ENCODE measurements around the gene SLC12A7. TPM values are rescaled to one million over a fixed set of nuclear protein-coding genes. Genes with fewer than 3 reads are reported as not detected.

SLC12A7 gene
- total RNA-seq, 1 experiment from 2014 or later: 207 TPM

GRCh38 chr5:1007681-1008450, 104.0 kb downstream of the SLC12A7 start:
- ChIA-PET CTCF (interaction anchor here (0.6 to 1.4 kb wide), 4 partner anchors 9 to 91 kb away, joined by 3 to 6 read pairs (median 3); no protein-coding TSS in a partner anchor), POLR2A (ENCODE audit: unreplicated experiment) (no interaction called here)
- intact Hi-C loops (cut with micrococcal nuclease; ENCODE audit: unreplicated experiment): no loop called here
- H3K36me3 ChIP-seq (ENCODE audit: low read depth): no peaks in the 10 kb centered on the region
- H3K9me3 ChIP-seq (ENCODE audit: insufficient read depth, low read depth): no peaks in the 10 kb centered on the region
- peaks cover 3% of the 10 kb centered on the region; the same call in 1 of the 2 replicates for H3K4me1 ChIP-seq (replicated peaks; ENCODE audit: insufficient read depth)
- no peak overlapping the region for H3K4me3 ChIP-seq
- H3K79me2 ChIP-seq (ENCODE audit: low read depth): no peaks in the 10 kb centered on the region
- no TSS peak for BruUV-seq (replicated peaks)
- no peak overlapping the region for H3K27ac ChIP-seq
- TF ChIP-seq, protein P1, sequence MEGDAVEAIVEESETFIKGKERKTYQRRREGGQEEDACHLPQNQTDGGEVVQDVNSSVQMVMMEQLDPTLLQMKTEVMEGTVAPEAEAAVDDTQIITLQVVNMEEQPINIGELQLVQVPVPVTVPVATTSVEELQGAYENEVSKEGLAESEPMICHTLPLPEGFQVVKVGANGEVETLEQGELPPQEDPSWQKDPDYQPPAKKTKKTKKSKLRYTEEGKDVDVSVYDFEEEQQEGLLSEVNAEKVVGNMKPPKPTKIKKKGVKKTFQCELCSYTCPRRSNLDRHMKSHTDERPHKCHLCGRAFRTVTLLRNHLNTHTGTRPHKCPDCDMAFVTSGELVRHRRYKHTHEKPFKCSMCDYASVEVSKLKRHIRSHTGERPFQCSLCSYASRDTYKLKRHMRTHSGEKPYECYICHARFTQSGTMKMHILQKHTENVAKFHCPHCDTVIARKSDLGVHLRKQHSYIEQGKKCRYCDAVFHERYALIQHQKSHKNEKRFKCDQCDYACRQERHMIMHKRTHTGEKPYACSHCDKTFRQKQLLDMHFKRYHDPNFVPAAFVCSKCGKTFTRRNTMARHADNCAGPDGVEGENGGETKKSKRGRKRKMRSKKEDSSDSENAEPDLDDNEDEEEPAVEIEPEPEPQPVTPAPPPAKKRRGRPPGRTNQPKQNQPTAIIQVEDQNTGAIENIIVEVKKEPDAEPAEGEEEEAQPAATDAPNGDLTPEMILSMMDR (conservative IDR thresholded peaks at IDR 0.05): no peak
- TF ChIP-seq EZH2 (IDR thresholded peaks at IDR 0.05; ENCODE audit: low read depth): no peak
- no peak overlapping the region for H2AFZ ChIP-seq
- peaks cover 10% of the 10 kb centered on the region; the same call in 1 of the 2 replicates for H3F3A ChIP-seq (ENCODE audit: insufficient read depth, low read depth)
- H4K20me1 ChIP-seq (ENCODE audit: insufficient read depth): no peaks in the 10 kb centered on the region
- no peaks in the 10 kb centered on the region for H3K9me2 ChIP-seq (ENCODE audit: insufficient read depth)
- no peak overlapping the region for H3K4me2 ChIP-seq
- H3K27me3 ChIP-seq (ENCODE audit: insufficient read depth, low read depth): peaks cover 79% of the 10 kb centered on the region
- DNase-seq: peak in 1 of 2 experiments; percentile 3

DNA sequence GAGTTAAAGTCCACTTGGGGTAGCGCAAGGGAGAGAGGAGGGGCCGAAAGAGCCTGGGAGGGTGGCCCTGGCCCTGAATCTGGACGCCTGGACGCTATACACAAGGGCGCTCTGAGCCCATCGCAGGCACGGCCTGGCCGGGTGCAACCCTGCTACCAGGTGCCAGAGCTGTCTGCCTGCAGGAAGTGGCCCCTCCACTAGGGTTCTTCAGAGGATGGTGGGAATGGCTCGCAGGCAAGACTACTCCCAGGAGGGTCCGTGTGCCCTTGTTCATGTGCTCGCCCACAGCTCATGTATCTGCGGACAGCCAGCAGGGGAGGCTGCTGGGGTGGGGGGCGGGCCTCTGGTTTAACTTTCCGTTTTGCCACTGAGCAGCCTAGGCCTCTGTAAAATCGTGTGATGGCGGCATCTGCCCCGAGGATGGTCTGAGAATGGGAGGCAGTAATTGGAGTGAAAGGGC, 104.6 kb downstream of the SLC12A7 start:
- H2AFZ ChIP-seq: no peak overlapping the region
- H3K36me3 ChIP-seq (ENCODE audit: low read depth): no peaks in the 10 kb centered on the region
- intact Hi-C loops (cut with micrococcal nuclease; ENCODE audit: unreplicated experiment): no loop called here
- peaks cover 74% of the 10 kb centered on the region for H3K27me3 ChIP-seq (ENCODE audit: insufficient read depth, low read depth)
- H3K9me3 ChIP-seq (ENCODE audit: insufficient read depth, low read depth): no peaks in the 10 kb centered on the region
- no TSS peak for BruUV-seq (replicated peaks)
- DNase-seq: peak in 1 of 2 experiments; percentile 6
- no peak overlapping the region for H3K4me3 ChIP-seq
- H3K4me1 ChIP-seq (replicated peaks; ENCODE audit: insufficient read depth): peaks cover 4% of the 10 kb centered on the region; the same call in 1 of the 2 replicates
- ChIA-PET CTCF (interaction anchor here (0.6 to 1.4 kb wide), 4 partner anchors 10 to 172 kb away, joined by 3 to 6 read pairs (median 4); no protein-coding TSS in a partner anchor), POLR2A (ENCODE audit: unreplicated experiment) (no interaction called here)
- no peaks in the 10 kb centered on the region for H3K79me2 ChIP-seq (ENCODE audit: low read depth)
- no peaks in the 10 kb centered on the region for H4K20me1 ChIP-seq (ENCODE audit: insufficient read depth)
- H3K9me2 ChIP-seq (ENCODE audit: insufficient read depth): no peaks in the 10 kb centered on the region
- peaks cover 16% of the 10 kb centered on the region; the same call in 1 of the 2 replicates for H3F3A ChIP-seq (ENCODE audit: insufficient read depth, low read depth)
- no peak overlapping the region for H3K27ac ChIP-seq
- no peak overlapping the region for H3K4me2 ChIP-seq
- TF ChIP-seq EZH2 (IDR thresholded peaks at IDR 0.05; ENCODE audit: low read depth): no peak
- TF ChIP-seq, protein P1 (conservative IDR thresholded peaks at IDR 0.05): no peak

- BruUV-seq (replicated peaks): no TSS peak
- H3K27me3 ChIP-seq (ENCODE audit: insufficient read depth, low read depth): peaks cover 74% of the 10 kb centered on the region
- H3F3A ChIP-seq (ENCODE audit: insufficient read depth, low read depth): peaks cover 19% of the 10 kb centered on the region; the same call in 1 of the 2 replicates
- peak in 1 of 2 experiments; percentile 9 for DNase-seq
- ChIA-PET CTCF (interaction anchor here (0.6 to 1.4 kb wide), 5 partner anchors 10 to 173 kb away, joined by 3 to 6 read pairs (median 3); no protein-coding TSS in a partner anchor), POLR2A (ENCODE audit: unreplicated experiment) (no interaction called here)
- H3K4me2 ChIP-seq: no peak overlapping the region
- no peak overlapping the region for H3K27ac ChIP-seq
- no peak overlapping the region for H3K4me3 ChIP-seq
- no peaks in the 10 kb centered on the region for H3K36me3 ChIP-seq (ENCODE audit: low read depth)
- H3K9me3 ChIP-seq (ENCODE audit: insufficient read depth, low read depth): no peaks in the 10 kb centered on the region
- no peaks in the 10 kb centered on the region for H4K20me1 ChIP-seq (ENCODE audit: insufficient read depth)
- H3K9me2 ChIP-seq (ENCODE audit: insufficient read depth): no peaks in the 10 kb centered on the region
- intact Hi-C loops (cut with micrococcal nuclease; ENCODE audit: unreplicated experiment): no loop called here
- H2AFZ ChIP-seq: no peak overlapping the region
- TF ChIP-seq EZH2 (IDR thresholded peaks at IDR 0.05; ENCODE audit: low read depth): no peak
- TF ChIP-seq, protein P1 (conservative IDR thresholded peaks at IDR 0.05): no peak
- peaks cover 4% of the 10 kb centered on the region; the same call in 1 of the 2 replicates for H3K4me1 ChIP-seq (replicated peaks; ENCODE audit: insufficient read depth)
- H3K79me2 ChIP-seq (ENCODE audit: low read depth): no peaks in the 10 kb centered on the region
These were observed 105.2 kb downstream of the SLC12A7 start for GRCh38 chr5:1006656-1007071.

Data from PC-9 (cell line).